HEK293 (cell line): ENCODE results near the gene TLE5.
A peak's percentile ranks its signal among the peaks of the same experiment; 100 is the strongest.
"Not testable (repeated sequence)": the region's sequence is repeated elsewhere in the genome, so short reads cannot be mapped to it uniquely, and the experiment has no call there.

ENCODE experiments used
- CTCF ChIA-PET: fragments of 350-600 bp; formaldehyde crosslinking; extraction: SDS; loops from one replicate; lab custom pipeline; 2021; ENCODE audit warnings: antibody characterized with exemption; lab: Yijun Ruan, JAX
- POLR2A ChIA-PET: fragments of 300-600 bp; formaldehyde crosslinking; extraction: SDS; loops from one replicate; lab custom pipeline; 2020; ENCODE audit warnings: antibody characterized with exemption, inconsistent platforms; lab: Yijun Ruan, JAX
- H3K27ac ChIP-seq: fragments of 200-500 bp; sonication (Bioruptor generic); 2 replicates; pipeline ENCODE4 v1.5.1; 2014; ENCODE audit warnings: low read depth, low read length, control low read depth, inconsistent platforms; ENCODE audit errors: extremely low read depth
- H3K36me3 ChIP-seq, 2 experiments: fragments of 200-500 bp in 1 of 2; sonication (Bioruptor generic) in 1 of 2; 1 replicate in 1 of 2; 2 replicates in 1 of 2; pipeline ENCODE4 v1.5.1; 2014 to 2017; ENCODE audit warnings: inconsistent platforms in 2 of 2, low read length in 2 of 2; ENCODE audit not compliant: control insufficient read depth in 2 of 2, insufficient read depth in 1 of 2
- H3K4me1 ChIP-seq: fragments of 200-500 bp; sonication (Bioruptor generic); 2 replicates; pipeline ENCODE4 v1.5.1; 2014; ENCODE audit warnings: mild to moderate bottlenecking, low read length, inconsistent platforms; ENCODE audit not compliant: control insufficient read depth, insufficient read depth
- H3K4me3 ChIP-seq: 2 replicates; pipeline ENCODE4 v1.5.1; 2011; ENCODE audit warnings: low read depth, mild to moderate bottlenecking, control low read depth, low read length, moderate library complexity
- H3K9me3 ChIP-seq: fragments of 200-500 bp; sonication (Bioruptor generic); 2 replicates; pipeline ENCODE4 v1.5.1; 2014; ENCODE audit warnings: low read depth, low read length, inconsistent platforms; ENCODE audit not compliant: control insufficient read depth, insufficient read depth
- MYNN ChIP-seq: fragments of 450-650 bp; formaldehyde crosslinking; IDR thresholded peaks from 2 replicates; pipeline ENCODE4 v1.5.1; 2016; ENCODE audit warnings: missing biosample characterization, missing genetic modification characterization, borderline replicate concordance
- SCRT2 ChIP-seq: fragments of 450-650 bp; formaldehyde crosslinking; IDR thresholded peaks from 2 replicates; pipeline ENCODE4 v1.5.1; 2016; ENCODE audit warnings: missing biosample characterization, missing genetic modification characterization
- ZNF121 ChIP-seq: fragments of 450-650 bp; formaldehyde crosslinking; IDR thresholded peaks from 2 replicates; pipeline ENCODE4 v1.5.1; 2016; ENCODE audit warnings: missing biosample characterization, missing genetic modification characterization
- ZNF146 ChIP-seq: fragments of 450-650 bp; formaldehyde crosslinking; IDR thresholded peaks from 2 replicates; pipeline ENCODE4 v1.5.1; 2016; ENCODE audit warnings: missing biosample characterization, missing genetic modification characterization
- ZNF174 ChIP-seq: fragments of 450-650 bp; formaldehyde crosslinking; IDR thresholded peaks from 2 replicates; pipeline ENCODE4 v1.5.0; 2017; ENCODE audit warnings: missing biosample characterization, mild to moderate bottlenecking, missing genetic modification characterization
- ZNF214 ChIP-seq: fragments of 450-650 bp; formaldehyde crosslinking; IDR thresholded peaks from 2 replicates; pipeline ENCODE4 v1.5.1; 2017; ENCODE audit warnings: missing biosample characterization, mild to moderate bottlenecking, missing genetic modification characterization, borderline replicate concordance
- ZNF560 ChIP-seq: fragments of 450-650 bp; formaldehyde crosslinking; IDR thresholded peaks from 2 replicates; pipeline ENCODE4 v1.5.1; 2017; ENCODE audit warnings: missing biosample characterization, missing genetic modification characterization, borderline replicate concordance
- ZNF585B ChIP-seq: fragments of 450-650 bp; formaldehyde crosslinking; IDR thresholded peaks from 2 replicates; pipeline ENCODE4 v1.5.1; 2016; ENCODE audit warnings: missing biosample characterization, missing genetic modification characterization
- ZNF654 ChIP-seq: fragments of 450-650 bp; formaldehyde crosslinking; IDR thresholded peaks from 2 replicates; pipeline ENCODE4 v1.5.1; 2016; ENCODE audit warnings: low read depth, missing biosample characterization, missing genetic modification characterization
- ZNF670 ChIP-seq: fragments of 450-650 bp; formaldehyde crosslinking; IDR thresholded peaks from 2 replicates; pipeline ENCODE4 v1.5.1; 2016; ENCODE audit warnings: missing biosample characterization, missing genetic modification characterization, low read depth
- TF ChIP-seq, protein P1 (sequence below): fragments of 450-650 bp; formaldehyde crosslinking; IDR thresholded peaks from 2 replicates; pipeline ENCODE4 v1.5.1; 2017; ENCODE audit warnings: missing biosample characterization, missing genetic modification characterization
- TF ChIP-seq, protein P2 (sequence below): fragments of 450-650 bp; formaldehyde crosslinking; IDR thresholded peaks from 2 replicates; pipeline ENCODE4 v1.5.1; 2016; ENCODE audit warnings: missing biosample characterization, missing genetic modification characterization
- TF ChIP-seq, protein P3 (sequence below): sonication (generic); formaldehyde crosslinking; IDR thresholded peaks from 2 replicates; pipeline ENCODE4 v1.8.1; 2022; ENCODE audit warnings: mild to moderate bottlenecking, moderate library complexity, missing genetic modification reagents
- TF ChIP-seq, protein P4 (sequence below): fragments of 450-650 bp; formaldehyde crosslinking; IDR thresholded peaks from 2 replicates; pipeline ENCODE4 v1.5.1; 2016; ENCODE audit warnings: missing biosample characterization, missing genetic modification characterization
- TF ChIP-seq, protein P5 (sequence below): fragments of 450-650 bp; formaldehyde crosslinking; IDR thresholded peaks from 2 replicates; pipeline ENCODE4 v1.5.1; 2016; ENCODE audit warnings: missing biosample characterization, missing genetic modification characterization

The TLE5 gene

DNA sequence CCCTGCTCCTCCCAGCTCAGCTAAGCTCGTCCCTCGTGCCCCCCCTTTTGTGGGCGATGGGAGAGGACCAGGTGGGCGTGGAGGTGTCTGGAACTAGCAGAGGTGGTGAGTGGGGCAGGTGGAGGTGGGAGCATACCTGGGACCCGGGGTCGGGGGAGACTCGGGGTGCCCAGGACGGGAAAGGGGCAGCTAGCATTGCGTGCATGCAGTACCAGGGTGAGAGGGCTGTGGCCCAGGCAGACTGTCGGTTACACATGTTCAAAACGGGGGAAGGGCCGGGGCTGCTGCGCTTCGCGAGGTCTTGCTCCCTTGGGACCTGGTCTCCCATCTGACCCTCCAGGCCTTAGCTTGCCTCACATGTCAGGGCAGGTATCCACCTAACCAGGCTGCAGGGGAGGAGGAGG lies 9.1 kb downstream of the TLE5 start (continued):
- TF ChIP-seq, protein P1, sequence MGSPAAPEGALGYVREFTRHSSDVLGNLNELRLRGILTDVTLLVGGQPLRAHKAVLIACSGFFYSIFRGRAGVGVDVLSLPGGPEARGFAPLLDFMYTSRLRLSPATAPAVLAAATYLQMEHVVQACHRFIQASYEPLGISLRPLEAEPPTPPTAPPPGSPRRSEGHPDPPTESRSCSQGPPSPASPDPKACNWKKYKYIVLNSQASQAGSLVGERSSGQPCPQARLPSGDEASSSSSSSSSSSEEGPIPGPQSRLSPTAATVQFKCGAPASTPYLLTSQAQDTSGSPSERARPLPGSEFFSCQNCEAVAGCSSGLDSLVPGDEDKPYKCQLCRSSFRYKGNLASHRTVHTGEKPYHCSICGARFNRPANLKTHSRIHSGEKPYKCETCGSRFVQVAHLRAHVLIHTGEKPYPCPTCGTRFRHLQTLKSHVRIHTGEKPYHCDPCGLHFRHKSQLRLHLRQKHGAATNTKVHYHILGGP (tag by site-specific recombination) = no peak
- TF ChIP-seq MYNN (tag by site-specific recombination) = no peak
- TF ChIP-seq, protein P2, sequence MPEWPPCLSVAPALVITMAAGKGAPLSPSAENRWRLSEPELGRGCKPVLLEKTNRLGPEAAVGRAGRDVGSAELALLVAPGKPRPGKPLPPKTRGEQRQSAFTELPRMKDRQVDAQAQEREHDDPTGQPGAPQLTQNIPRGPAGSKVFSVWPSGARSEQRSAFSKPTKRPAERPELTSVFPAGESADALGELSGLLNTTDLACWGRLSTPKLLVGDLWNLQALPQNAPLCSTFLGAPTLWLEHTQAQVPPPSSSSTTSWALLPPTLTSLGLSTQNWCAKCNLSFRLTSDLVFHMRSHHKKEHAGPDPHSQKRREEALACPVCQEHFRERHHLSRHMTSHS (tag by site-specific recombination) = no peak
- TF ChIP-seq ZNF560 = no peak
- TF ChIP-seq, protein P3, sequence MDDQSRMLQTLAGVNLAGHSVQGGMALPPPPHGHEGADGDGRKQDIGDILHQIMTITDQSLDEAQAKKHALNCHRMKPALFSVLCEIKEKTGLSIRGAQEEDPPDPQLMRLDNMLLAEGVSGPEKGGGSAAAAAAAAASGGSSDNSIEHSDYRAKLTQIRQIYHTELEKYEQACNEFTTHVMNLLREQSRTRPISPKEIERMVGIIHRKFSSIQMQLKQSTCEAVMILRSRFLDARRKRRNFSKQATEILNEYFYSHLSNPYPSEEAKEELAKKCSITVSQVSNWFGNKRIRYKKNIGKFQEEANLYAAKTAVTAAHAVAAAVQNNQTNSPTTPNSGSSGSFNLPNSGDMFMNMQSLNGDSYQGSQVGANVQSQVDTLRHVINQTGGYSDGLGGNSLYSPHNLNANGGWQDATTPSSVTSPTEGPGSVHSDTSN (CRISPR knock-in tag) = no peak
- no peak for TF ChIP-seq ZNF174 (tag by site-specific recombination)

DNA sequence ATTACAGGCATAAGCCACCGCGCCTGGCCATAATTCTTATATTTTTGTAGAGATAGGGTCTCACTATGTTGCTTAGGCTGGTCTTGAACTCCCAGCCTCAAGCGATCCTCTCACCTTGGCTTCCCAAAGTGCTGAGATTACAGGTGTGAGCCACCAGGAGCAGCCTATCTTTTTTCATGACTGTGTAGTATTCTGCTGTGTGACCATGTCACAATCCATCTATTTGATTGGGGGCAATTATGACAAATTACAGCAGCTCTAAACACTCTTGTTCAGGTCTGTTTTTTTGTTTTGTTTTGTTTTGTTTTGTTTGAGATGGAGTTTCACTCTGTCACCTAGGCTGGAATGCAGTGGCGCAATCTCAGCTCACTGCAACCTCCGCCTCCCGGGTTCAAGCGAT lies 12.3 kb downstream of the TLE5 start:
- H3K4me3 ChIP-seq, H3K27ac ChIP-seq, H3K9me3 ChIP-seq, CTCF ChIA-PET: not testable (repeated sequence)
- H3K36me3 ChIP-seq = peaks cover 0 to 18% of the 10 kb centered on the region in 2 experiments; a peak in 1 of 3 replicates
- H3K4me1 ChIP-seq = peaks cover 13% of the 10 kb centered on the region
- POLR2A ChIA-PET = interaction anchor here (0.8 kb wide), 1 partner anchor 14 kb away, joined by 3 read pairs; no protein-coding TSS in a partner anchor
- TF ChIP-seq ZNF146 (tag by site-specific recombination) = peak; percentile 96
- TF ChIP-seq, protein P4, sequence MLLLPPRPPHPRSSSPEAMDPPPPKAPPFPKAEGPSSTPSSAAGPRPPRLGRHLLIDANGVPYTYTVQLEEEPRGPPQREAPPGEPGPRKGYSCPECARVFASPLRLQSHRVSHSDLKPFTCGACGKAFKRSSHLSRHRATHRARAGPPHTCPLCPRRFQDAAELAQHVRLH (tag by site-specific recombination) = peak; percentile 45; the same call in 1 of the 2 replicates

DNA sequence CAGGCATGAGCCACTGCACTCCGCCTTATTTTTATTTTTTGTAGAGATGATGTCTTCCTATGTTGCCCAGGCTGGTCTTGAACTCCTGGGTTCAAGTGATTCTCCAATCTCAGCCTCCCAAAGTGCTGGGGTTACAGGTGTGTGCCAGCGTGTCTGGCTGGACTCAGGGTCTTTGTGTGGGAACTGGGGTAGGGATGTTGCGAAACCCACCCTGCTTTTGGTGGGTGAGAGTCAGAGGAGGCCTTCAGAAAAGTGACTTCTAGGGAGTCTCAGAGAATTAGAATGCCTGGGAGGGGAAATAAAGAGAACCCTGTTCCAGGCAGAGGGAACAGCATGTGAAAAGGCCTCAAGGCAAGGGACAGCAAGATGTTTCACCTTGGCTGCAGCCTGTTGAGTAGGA lies 13.2 kb downstream of the TLE5 start:
- ChIA-PET POLR2A (no interaction called here), CTCF (no interaction called here)
- H3K9me3 ChIP-seq = no peaks in the 10 kb centered on the region
- no peak for TF ChIP-seq ZNF214 (tag by site-specific recombination)
- TF ChIP-seq SCRT2 (tag by site-specific recombination) = peak; percentile 13; the same call in 1 of the 2 replicates
- peaks cover 13% of the 10 kb centered on the region for H3K4me1 ChIP-seq
- no peak overlapping the region for H3K27ac ChIP-seq
- H3K36me3 ChIP-seq = peaks cover 0 to 9% of the 10 kb centered on the region in 2 experiments; a peak in 1 of 3 replicates
- no peak overlapping the region for H3K4me3 ChIP-seq

DNA sequence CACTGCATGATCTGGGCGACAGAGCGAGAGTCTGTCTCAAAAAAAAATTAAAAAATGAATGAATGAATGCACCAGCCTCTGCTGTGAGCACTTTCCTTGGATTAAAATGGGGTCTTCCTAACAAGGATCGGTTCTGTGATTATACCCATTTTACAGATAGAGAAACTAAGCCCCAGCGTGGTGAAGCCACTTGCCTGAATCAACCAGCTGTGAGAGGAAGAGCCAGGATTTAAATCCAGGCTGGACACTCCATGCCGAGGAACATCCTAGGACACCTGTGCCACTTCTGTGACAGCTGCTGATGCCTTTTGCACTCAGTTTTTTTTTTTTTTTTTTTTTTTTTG lies 14.1 kb downstream of the TLE5 start:
- Histone ChIP-seq H3K4me1 (peaks cover 13% of the 10 kb centered on the region), H3K27ac (0 out of 2 replicates have a peak overlapping the region, but pooled peaks have one; percentile 69), H3K36me3 (peaks cover 0 to 2% of the 10 kb centered on the region in 2 experiments; a peak in 1 of 3 replicates), H3K4me3 (no peak overlapping the region), H3K9me3 (no peaks in the 10 kb centered on the region)
- ChIA-PET POLR2A (interaction anchor here (3.4 kb wide), 1 partner anchor 13 kb away, joined by 37 read pairs; no protein-coding TSS in a partner anchor), CTCF (interaction anchor here (0.6 kb wide), 1 partner anchor 75 kb away, joined by 4 read pairs; no protein-coding TSS in a partner anchor)
- TF ChIP-seq ZNF585B (no peak), ZNF654 (tag by site-specific recombination) (no peak), ZNF670 (tag by site-specific recombination) (no peak), ZNF121 (0 out of 2 replicates have a peak, but pooled peaks have one; percentile 6)
- TF ChIP-seq, protein P5, sequence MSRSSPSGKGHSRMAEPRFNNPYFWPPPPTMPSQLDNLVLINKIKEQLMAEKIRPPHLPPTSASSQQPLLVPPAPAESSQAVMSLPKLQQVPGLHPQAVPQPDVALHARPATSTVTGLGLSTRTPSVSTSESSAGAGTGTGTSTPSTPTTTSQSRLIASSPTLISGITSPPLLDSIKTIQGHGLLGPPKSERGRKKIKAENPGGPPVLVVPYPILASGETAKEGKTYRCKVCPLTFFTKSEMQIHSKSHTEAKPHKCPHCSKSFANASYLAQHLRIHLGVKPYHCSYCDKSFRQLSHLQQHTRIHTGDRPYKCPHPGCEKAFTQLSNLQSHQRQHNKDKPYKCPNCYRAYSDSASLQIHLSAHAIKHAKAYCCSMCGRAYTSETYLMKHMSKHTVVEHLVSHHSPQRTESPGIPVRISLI = 0 out of 2 replicates have a peak, but pooled peaks have one; percentile 40
